Activated B cell treated with CpG ODN at 0.5 μM for 24 hours (primary cell): ENCODE data around the gene CCDC78. TPM values are rescaled to one million over a fixed set of nuclear protein-coding genes. Genes with fewer than 3 reads are reported as not detected.

Experiments used
- ATAC-seq: fragments of 200-7000 bp; cut with Tn5 transposase; one replicate; pipeline ENCODE4 v1.10.0; 2021; ENCODE audit warnings: low read depth, mild to moderate bottlenecking, moderate library complexity
- CTCF ChIA-PET: fragments of 350-600 bp; sonication (Branson Sonifier 250); formaldehyde crosslinking; loops from one replicate; lab custom pipeline; 2021; ENCODE audit warnings: antibody characterized with exemption; lab: Charles Lee
- POLR2A ChIA-PET: fragments of 350-600 bp; sonication (Branson Sonifier 250); formaldehyde crosslinking; loops from one replicate; lab custom pipeline; 2021; ENCODE audit warnings: antibody characterized with exemption; lab: Charles Lee
- DNase-seq: peaks from one replicate; pipeline ENCODE4 v3.0.0; 2022
- H3K27ac Mint-ChIP-seq: one replicate; pipeline ENCODE4 v1.8.0; 2020; ENCODE audit warnings: mixed read lengths
- H3K27me3 Mint-ChIP-seq: one replicate; pipeline ENCODE4 v1.8.0; 2021; ENCODE audit warnings: mixed read lengths
- H3K36me3 Mint-ChIP-seq: one replicate; pipeline ENCODE4 v1.8.0; 2021; ENCODE audit warnings: low read depth, mixed read lengths
- H3K4me1 Mint-ChIP-seq: one replicate; pipeline ENCODE4 v1.8.0; 2021; ENCODE audit warnings: mixed read lengths
- H3K4me3 Mint-ChIP-seq: one replicate; pipeline ENCODE4 v1.8.0; 2020; ENCODE audit warnings: mild to moderate bottlenecking, mixed read lengths
- H3K9me3 Mint-ChIP-seq: one replicate; pipeline ENCODE4 v1.8.0; 2020; ENCODE audit warnings: mixed read lengths
- CTCF ChIP-seq: fragments of 200-600 bp; IDR thresholded peaks from one replicate; pipeline ENCODE4 v1.8.0; 2022; ENCODE audit warnings: antibody characterized with exemption, mild to moderate bottlenecking
- intact Hi-C: fragments of 100-400 bp; cut with micrococcal nuclease; formaldehyde crosslinking; loops from one replicate; pipeline ENCODE4 v1.15.1; 2024
- total RNA-seq: library from RNA; stranded (reverse); gene quantifications from 2 replicates; pipeline ENCODE4 v1.2.3, GENCODE V29; 2022

CCDC78 gene
- total RNA-seq, 1 donor from 2014 or later, result 4.8 TPM

GRCh38 chr16:703406-703805 lies 22.8 kb downstream of the CCDC78 start:
- Mint-ChIP-seq H3K4me1 (peaks cover 4% of the 10 kb centered on the region), H3K27me3 (peaks cover 42% of the 10 kb centered on the region), H3K36me3 (no peaks in the 10 kb centered on the region), H3K9me3 (no peaks in the 10 kb centered on the region), H3K4me3 (no peak overlapping the region), H3K27ac (no peak overlapping the region)
- ATAC-seq (no peak), DNase-seq (no peak)
- intact Hi-C loops, result no loop called here
- POLR2A ChIA-PET, result interaction anchor here (0.6 kb wide), 1 partner anchor 270 kb away, joined by 3 read pairs; no protein-coding TSS in a partner anchor
- TF ChIP-seq CTCF, result no peak
- CTCF ChIA-PET, result no interaction called here

- ATAC-seq, result no peak
- H3K4me3 Mint-ChIP-seq, result no peak overlapping the region
- POLR2A ChIA-PET, result no interaction called here
- H3K9me3 Mint-ChIP-seq, result no peaks in the 10 kb centered on the region
- peaks cover 34% of the 10 kb centered on the region for H3K27me3 Mint-ChIP-seq
- intact Hi-C loops, result no loop called here
- no peak overlapping the region for H3K27ac Mint-ChIP-seq
- CTCF ChIA-PET, result no interaction called here
- no peaks in the 10 kb centered on the region for H3K36me3 Mint-ChIP-seq
- no peak for TF ChIP-seq CTCF
- no peak for DNase-seq
- H3K4me1 Mint-ChIP-seq, result peaks cover 4% of the 10 kb centered on the region
These were observed 23.9 kb downstream of the CCDC78 start for GRCh38 chr16:702341-702740.

GRCh38 chr16:700684-701584 lies 25.3 kb downstream of the CCDC78 start:
- ChIA-PET CTCF (no interaction called here), POLR2A (interaction anchor here (0.6 to 1.1 kb wide), 2 partner anchors 10 to 21 kb away, joined by 3 to 5 read pairs; no protein-coding TSS in a partner anchor)
- Mint-ChIP-seq H3K27ac (no peak overlapping the region), H3K4me3 (no peak overlapping the region), H3K9me3 (no peaks in the 10 kb centered on the region), H3K36me3 (no peaks in the 10 kb centered on the region), H3K27me3 (peaks cover 32% of the 10 kb centered on the region), H3K4me1 (peaks cover under 1% of the 10 kb centered on the region)
- DNase-seq (no peak), ATAC-seq (peak; percentile 67)
- intact Hi-C loops, result no loop called here
- no peak for TF ChIP-seq CTCF

- H3K27ac Mint-ChIP-seq, result no peak overlapping the region
- H3K9me3 Mint-ChIP-seq, result no peaks in the 10 kb centered on the region
- DNase-seq, result no peak
- no peaks in the 10 kb centered on the region for H3K36me3 Mint-ChIP-seq
- TF ChIP-seq CTCF, result no peak
- H3K4me3 Mint-ChIP-seq, result no peak overlapping the region
- peaks cover 11% of the 10 kb centered on the region for H3K4me1 Mint-ChIP-seq
- ATAC-seq, result no peak
- peaks cover 36% of the 10 kb centered on the region for H3K27me3 Mint-ChIP-seq
- ChIA-PET CTCF (no interaction called here), POLR2A (no interaction called here)
- intact Hi-C loops, result no loop called here
These were observed 27.2 kb downstream of the CCDC78 start for GRCh38 chr16:698911-699671.
